Activated CD4-positive, alpha-beta T cell treated with anti-CD3 and anti-CD28 coated beads, Interleukin-2, Interleukin-4, amounts not matched to agents 100 ng/mL and 50 ng/mL, durations not matched to agents 16 hours and 8 hours (primary cell): Measurements from ENCODE around the gene SCARF1.

Experiments used
- DNase-seq: peaks from one replicate; pipeline ENCODE4 v3.0.0-alpha.2; 2020; ENCODE audit warnings: low spot score

Gene SCARF1

DNA sequence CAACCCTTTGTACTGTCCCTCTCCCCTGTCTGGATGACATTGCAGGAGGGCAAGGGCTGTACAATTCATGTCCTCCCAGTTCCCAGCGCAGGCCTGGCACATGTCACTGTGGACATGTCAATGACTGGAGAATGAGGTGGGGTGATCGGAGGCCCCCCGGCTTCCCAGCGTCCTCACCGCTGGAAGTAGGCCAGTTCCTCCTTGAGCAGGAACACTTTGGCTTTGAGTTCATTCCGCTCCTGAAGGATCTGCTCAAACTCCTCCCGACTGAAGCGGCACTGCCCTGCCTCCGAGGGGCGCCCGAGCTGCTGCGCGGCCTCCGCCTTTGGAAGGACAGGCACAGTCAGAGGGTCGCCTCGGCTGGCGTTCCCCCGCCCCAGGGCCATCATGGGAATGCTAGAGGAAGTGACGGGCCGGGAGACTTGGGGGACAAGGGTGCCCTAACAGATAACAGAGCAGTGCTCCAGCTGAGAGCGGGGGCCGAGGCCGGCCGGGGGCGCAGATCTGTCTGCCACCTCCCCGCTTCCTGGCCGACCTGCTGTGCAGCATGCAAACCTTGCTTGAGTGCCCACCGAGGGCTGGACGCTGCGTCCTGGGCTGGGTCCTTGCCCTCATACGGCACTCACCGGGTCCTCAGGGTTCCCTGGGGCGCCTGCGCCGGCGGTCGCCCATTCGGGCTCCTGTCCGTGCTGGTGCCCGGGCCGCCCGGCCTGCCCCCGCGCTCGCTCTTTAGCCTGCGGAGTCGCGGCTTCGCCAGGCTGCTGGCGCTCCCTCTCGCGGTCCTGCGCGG, 2.8 kb upstream of the SCARF1 start:
- DNase-seq, result no peak

DNA sequence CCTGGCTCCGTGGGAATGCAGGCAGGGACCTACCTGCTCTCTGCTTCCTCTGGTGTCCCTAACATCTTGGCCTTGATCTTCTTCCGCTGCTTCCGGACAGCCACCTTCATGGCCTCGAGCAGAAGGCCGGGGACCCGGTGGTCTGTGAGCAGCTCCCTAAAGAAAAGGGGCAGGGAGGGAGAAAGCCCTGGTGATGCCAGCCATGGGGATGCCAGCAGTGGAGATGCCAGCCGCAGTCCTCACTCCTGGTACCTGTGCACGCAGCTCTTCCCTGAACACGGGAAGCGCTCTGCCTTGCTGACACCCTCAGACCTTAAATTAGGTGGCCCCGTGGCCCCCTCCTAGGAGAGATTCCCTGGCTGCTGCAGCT, 2.3 kb upstream of the SCARF1 start:
- no peak for DNase-seq

DNA sequence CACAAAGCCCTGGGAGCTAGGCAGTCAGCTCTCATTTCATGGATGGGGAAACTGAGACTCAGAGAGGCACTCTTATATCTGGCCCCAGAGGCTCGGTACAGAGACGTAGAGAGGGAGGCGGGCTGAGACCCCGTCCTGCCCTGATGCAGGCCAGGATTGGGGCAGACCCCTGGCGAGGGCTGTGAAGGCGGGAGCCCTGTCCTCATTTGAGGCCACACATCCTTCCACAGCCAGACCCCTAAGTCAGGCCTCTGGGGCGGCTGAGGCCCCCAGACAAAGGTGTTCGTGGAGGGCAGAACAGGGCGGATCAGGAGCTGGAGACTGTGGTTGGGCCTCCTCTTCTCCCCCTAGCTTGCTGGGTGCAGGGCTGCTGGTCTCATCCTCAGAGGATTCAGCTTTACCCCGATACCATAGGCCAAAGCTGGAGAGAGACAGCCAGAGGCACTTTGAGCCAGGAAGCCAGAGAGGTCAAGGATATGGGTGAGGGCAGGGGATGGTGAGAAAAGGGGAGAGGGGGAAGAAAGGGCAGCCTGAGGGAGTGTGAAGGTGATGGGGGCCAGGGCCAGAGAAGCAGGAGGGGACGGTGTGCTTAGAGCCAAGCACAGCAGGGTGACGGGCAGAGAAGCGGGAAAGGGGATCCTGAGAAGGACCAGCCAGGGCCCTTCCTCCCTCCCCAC, 805 bp upstream of the SCARF1 start:
- no peak for DNase-seq

DNA sequence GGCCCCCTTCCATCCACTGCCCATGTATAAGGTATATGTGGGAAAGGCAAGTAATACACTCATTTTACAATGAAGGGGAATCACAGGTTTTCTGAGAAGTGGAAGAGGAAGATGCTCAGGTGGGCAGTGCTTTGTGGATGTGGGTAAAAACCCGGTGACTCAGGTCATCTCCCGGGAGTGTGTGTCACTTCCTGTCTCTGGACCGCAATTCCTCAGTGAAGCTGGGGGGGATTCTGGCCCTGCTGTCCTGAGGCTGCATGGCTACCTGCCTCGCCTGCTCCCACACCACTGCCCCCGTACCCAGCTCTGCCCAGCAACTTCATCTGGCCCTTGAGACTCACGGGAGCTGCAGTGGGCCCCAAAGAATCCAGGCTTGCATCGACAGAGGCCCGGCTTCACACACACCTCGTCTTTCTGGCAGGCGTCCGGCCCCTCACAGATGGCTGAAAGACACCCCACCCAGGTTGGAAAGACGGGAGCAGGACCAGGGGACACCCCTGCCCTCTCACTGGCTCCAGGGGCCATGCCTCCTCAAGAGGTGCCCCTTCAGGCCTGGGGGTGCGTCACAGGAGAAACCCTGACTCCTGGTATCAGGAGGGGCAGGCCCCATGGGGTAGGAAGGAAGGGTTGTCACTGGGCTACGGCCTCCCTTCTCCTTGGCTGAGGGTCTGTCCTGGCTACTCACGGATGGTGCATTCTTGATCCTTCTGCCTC, 882 bp downstream of the SCARF1 start:
- peak; percentile 54 for DNase-seq

DNA sequence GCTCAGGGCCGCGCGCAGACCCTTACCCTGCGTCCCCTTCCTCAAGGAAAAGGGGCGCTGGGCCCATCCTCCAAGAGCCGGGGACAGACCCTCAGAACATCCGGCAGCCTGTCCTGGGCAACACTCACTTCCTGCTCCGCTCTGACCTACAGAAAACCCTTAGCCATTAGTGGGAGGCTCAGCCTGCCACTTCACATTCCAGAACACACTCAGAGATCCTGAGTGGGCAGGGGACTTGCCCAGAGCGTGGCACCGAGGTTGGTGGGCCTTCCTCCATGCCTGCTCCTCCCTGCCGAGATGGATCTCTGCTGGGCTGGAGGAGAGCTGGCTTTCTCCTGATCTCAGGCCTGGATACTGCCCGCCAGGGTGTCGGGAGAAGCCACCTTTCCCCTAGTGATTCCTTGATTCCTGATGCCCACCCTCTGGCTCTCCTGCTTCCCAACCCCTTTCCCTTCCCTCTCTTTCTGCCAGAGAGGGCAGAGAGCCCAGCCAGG, 1.5 kb downstream of the SCARF1 start:
- DNase-seq, result no peak

DNA sequence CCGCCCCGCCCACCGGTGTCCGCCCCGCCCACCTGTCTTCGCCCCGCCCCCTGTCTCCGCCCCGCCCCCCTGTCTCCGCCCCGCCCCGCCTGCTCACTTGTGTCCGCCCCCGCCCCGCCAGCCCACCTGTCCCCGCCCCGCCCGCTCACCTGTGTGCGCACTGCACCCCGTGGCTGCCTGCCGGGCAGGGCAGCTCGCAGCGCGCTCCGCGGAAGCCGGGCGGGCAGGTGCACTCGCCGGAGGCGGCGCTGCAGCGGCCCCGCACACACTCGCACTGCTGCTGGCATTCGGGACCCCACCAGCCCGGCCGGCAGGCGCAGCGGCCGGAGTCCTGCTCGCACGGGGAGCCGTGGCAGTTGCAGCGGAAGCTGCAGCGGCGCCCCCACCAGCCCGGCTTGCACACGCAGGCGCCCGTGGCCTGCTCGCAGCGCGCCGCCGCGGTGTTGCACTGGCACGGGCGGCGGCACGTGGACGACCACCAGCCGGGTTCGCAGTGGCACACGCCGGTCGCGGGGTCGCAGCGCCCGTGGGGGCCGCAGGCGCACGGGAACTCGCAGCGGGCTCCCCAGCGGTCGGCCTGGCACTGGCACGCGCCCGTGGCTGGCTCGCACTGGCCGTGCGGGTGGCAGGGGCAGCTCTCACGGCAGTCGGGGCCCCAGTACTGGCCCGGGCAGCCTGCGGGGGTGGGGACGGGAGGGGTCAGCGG, 2.1 kb downstream of the SCARF1 start:
- DNase-seq, result no peak

DNA sequence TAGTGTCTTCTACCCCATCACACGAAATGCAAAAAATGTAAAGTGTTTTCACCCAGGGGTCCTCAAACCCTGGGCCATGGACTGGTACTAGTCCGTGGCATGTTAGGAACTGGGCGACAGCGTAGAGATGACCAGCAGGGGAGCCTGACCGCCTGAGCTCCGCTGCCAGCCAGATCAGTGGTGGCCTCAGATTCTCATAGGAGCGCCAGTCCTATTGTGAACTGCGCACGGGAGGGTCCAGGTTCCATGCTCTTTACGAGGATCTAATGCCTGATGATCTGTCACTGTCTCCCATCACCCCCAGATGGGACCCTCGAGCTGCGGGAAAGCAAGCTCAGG, 4.5 kb downstream of the SCARF1 start:
- DNase-seq, result no peak

DNA sequence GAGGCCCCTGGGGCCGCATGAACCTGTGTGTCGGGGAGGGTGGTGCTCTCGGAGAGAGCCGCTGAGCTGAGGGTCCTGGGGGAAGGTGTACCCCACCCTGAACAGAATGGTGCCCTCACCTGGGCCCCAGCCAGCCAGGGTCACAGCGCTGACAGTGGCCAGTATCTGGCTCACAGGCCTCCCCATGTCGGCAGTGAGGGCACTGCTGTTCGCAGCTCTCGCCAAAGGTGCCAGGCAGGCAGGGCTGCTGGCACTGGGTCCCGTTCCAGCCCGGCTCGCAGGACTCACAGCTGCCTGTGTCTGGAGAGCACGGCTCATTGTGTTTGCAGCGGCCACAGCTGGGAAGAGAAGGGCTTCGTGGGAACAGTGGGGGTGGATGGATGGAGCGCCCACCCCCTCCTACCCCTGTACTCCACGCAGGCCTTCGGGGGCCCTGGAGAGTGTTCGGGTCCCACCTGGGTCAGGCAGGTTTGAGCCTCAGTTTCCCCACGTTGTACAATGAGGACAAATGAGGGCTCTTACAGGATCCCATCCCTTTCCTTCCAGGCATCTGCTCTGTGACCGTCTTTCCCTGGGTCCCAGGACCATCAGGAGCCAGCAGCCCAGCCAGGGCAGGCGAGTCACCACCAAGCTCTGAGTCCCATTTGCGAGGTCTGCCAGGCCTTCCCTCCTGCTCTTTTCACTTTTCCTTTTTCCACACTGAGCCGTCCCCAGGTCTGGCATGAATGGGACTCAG, 5.0 kb downstream of the SCARF1 start:
- DNase-seq, result no peak

DNA sequence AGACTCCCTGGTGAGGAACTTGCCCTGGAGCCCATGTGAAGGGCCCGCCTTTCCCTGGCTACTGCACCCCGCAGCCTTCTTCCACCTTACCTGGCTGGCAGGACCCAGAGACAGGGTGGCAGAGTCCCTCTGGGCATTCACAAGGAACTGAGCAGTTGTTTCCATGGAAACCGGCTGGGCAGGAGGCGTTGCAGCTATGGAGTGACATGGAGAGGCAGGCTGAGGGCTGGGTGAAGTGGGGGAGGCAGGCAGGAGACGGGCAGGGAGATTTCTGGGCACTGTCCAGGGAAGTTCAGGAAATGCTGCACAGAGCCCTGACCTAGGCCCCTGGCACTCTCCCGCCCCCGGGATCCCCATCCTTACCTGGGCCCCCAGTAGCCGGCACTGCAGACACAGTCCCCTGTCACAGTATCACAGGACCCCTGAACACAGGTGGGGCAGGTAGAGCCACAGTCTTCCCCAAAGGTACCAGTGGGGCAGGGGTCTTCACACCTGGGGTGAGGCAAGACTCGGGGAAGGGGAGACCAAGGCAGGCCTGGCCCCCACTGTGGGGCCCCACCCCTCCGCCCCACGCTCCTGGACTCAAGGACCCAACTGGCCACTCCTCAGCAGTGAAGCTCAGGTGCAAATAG, 5.9 kb downstream of the SCARF1 start:
- no peak for DNase-seq

DNA sequence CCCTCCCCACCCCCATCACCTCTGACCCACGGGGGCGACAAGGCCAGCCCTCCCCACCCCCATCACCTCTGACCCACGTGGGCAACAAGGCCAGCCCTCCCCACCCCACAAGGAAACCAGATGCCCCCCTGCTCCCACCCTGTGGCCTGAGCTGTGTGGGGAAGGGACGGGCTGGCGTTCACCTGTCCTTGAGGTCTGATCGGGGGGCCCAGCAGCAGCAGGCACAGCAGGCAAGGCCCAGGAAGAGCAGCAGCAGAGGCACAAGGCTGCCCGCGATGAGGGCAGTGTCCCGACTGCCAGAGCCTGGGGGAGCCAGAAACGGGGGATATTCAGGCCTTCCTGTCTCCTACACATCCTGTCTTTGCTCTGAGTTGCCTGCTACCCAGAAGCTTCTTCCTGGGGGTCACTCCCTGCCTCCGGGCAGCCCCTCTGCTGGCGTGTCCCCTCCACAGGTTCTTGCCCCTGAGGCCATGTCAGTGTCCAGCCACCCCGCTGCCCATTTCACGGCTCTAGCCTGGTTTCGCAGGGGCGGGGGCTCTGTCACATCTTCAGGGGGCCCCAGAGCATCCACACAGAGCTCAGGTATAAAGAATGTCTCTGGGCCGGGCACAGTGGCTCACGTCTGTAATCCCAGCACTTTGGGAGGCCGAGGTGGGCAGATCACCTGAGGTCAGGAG, 6.8 kb downstream of the SCARF1 start:
- DNase-seq, result no peak

DNA sequence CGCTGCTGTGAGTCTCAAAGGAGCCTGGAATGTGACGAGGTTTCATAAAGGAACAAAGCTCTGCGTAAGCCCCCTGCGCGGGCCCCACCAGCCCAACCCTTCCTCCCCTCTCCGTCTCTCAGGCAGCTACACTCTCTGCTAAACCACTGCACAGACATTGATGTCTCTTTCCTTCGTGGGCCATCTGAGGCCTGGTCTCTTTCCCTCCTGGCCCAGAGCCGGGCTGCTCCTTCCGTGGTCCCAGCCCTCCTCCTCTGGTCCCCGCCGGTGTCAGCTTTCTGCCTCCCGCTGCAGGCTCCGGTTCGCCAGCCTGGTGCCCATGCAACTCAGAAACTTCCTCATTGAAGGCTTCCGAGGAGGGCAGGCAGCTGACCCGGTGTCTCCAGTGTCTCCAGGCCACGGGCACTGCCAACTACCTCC, 7.4 kb downstream of the SCARF1 start:
- DNase-seq, result no peak

DNA sequence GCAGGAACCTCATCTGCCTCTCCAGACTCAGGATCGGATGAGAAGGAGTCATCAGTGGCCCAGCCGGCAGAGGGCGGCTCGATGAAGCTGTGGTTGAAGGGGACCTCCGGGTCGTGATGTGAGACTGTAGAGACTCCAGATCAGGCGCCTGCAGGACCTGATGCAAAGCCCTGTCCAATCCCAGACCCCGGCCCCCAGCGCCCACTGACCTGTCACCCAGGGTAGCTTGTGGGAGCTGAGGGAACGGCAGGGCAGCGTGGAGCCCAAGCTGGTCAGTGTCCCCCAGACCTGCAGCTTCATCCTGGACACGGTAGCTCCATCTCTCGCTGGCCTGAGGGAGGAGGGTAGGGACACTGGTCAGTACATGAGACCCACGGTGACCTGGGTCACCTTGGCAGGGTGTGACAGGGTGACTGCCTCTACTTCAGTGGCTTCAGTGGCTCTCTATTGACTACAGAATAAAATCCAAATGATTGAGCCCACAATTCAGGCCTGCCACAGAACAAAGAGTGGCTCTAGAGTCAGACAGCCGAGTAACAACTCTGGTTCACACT, 8.7 kb downstream of the SCARF1 start:
- no peak for DNase-seq

DNA sequence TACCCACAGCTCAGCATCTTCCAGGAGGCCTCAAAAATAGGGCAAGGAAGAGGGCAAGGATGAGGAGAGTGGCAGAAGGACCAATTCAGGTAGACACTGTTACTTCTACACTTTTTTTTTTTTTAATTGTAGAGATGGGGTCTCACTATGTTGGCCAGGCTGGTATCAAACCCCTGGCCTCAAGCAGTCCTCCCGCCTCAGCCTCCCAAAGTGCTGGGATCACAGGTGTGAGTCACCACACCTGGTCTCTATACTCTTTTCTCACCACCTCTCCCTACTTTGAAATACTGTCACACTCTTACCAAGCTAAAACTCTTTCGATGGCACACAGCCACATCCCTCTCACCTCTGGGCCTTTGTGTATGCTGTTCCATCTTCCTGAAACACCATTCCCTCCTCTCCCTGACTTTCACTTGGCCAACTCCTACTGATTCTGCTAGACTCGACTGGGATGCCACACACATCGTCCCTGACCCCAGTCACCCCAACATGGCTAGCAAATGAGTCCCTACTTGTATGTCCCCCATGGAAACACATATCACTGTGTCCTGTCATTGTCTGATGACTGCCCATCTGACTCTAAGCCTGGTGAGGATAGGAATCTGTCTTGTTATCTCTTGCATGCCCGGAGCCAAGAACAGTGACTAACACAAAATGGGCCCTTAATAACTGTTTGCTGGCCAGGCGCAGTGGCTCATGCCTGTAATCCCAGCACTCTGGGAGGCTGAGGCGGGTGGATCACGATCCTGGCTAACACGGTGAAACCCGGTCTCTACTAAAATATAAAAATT, 9.7 kb downstream of the SCARF1 start:
- DNase-seq, result no peak

DNA sequence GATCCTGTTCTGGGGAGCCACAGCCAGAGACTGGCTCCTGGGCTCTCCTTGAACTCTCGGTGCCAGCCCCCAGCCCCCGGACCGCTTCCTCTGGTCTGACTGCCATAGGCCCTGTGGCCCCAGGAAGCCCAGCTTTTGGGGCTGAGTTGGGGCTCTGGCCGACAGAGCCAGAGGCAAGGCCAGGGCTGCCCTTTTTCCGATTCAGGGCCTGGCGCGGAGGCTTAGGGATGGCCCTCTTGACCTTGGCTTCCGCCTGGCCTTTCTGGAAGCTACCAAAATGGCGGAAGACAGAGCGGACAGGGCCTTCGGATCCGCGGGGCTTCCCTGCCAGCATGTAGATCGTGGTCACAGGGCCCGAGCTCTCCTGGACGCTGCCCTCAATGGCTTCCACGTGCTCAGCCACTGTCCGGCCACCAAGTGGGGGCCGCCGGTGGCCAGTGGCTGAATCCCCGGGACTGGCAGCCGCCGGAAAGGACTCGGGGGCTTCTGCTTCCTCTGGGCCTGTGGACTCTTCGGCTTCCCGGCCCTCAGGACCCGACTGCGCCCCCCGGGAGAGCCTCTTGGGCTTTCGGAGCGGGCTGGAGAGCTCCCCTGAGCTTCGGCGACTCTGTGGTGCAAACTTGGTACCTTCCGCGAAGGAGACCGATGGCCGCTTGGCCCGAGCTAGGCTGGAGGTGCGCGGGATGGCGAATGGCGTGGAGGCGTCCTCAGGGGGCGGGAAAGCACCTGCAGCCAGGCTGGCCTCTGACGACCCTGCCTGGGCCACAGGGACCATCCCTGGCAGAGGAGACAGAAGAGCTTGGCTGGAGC, 10.5 kb downstream of the SCARF1 start:
- no peak for DNase-seq

DNA sequence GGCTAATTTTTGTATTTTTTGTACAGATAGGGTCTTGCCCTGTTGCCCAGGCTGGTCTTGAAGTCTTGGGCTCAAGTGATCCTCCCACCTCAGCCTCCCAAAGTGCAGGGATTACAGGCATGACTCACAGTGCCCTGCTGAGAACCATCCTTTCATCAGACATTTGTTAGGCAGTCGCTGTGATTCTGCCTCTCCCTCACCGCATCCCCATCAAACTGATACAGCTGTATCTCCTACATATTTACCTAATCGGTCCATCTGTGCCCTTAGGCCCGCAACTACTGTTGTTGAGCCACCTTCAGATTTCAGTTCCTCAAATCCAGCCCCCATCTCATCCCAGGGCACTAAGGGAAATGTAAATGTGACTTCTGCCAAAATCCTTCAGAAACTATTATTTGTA, 14.9 kb downstream of the SCARF1 start:
- DNase-seq, result no peak

DNA sequence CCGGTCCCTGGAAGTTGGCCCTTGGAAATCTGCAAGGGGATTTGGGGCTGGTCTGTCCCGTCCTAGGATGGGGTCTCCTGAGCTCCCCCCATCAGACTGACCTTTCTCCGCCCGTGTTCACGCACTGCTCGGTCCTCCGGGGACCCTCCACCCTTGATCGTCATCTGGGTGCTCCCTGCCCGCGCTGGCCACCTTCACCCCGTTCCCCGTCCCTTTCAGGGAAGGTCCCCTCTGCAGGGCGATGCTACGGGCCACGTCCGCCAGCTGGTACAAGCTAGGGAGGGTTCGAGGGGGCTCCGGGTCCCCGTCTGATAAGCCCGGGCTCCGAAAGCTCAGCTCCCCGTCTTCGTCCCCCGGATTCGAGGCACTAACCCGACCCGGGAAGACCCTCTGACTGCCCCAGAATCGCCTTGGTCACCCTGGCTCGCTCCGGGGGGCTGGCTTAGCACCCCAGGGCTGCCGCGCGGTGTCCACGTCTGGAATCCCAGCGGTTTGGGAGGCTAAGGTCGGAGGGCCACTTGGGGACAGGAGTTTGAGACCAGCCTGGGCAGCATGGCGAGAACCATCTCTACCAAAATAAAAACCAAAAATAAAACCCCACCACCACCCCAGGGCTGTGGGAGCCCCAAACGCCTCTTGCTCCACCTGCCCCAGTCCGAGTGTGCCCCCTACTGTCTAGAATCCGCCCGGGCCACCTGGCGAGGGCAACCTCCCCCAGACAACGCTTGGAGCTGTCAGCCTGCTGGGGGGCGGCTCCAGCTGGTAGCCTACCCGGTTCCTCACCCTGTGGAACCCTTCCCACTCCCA, 15.8 kb downstream of the SCARF1 start:
- peak; percentile 75 for DNase-seq

DNA sequence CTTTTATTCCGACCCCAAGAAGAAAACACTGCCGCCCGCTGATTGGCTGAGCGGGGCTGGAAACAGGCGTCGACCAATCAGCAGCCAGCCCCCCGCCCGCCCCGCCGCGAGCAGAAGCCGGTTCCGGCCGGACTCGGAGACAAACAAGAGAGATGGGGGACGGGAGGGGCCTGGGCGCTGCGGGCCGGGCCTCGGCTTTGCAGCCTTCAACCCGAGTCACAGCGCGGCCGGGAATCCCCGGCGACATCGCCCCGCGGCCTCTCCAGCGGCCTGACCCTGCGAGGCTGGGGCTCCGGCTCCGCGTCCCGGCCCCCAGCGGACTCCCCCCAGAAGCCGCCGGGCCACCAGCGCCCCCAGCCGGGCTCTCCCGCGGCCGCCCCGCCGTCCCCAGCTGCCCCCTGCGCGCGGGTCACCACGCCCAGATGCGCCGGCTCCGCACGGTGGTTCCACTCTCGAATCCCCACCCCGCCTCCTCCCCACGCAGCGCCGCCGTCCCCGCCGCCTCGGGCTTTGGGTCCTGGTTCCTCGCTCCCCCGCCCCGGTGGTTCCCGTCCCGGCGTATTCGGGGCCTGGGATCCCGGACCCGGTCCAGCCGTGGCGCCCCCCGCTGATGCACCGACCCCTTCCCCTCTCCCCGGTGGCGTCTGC, 16.6 kb downstream of the SCARF1 start:
- peak; percentile 91 for DNase-seq
